A549 treated with CORT108297 at 1 μM for 4 hours (cell line): Measurements from ENCODE around the gene KCNK6. TPM values are rescaled to one million over a fixed set of nuclear protein-coding genes. Genes with fewer than 3 reads are reported as not detected.

Experiments used
- total RNA-seq: library from RNA; stranded (reverse); fragments of 200-300 nt; extraction: Qiagen RNA extraction; gene quantifications from 5 replicates; pipeline ENCODE4 v1.2.3, GENCODE V29; 2022

Gene KCNK6
- total RNA-seq: 4.5 to 6.1 TPM (median 5.4 TPM) in 5 replicates

DNA sequence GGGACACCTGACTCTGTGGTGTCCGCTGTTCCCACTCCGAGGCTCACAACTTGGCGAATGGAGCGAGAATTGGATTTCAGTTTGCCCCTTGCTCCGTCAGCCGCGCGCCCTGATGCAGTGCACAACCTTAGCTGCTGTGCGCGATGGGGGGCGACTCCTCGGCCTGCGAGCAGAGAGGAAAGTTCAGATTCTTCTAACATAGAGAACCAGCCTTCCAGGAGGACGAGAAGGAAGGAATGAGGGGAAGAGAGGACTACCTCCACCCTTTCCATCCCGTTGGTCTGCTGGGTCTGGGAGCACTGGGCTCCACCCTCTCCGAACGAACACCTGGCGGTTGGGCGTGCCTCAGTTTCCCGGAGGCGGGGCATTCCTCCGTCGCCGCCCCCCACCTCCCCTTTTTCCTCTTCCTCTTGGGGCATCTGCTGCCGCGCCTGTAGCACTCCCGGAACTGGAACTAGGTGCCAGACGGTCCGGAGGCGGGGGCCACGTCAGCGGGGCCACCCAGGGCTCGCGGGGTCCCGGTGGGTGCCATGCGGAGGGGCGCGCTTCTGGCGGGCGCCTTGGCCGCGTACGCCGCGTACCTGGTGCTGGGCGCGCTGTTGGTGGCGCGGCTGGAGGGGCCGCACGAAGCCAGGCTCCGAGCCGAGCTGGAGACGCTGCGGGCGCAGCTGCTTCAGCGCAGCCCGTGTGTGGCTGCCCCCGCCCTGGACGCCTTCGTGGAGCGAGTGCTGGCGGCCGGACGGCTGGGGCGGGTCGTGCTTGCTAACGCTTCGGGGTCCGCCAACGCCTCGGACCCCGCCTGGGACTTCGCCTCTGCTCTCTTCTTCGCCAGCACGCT lies at the start of gene KCNK6:
KCNK6 (plus strand) TSS at position 425 of the 838 bp plus-strand sequence; CDS start at position 531, 106 bp downstream.

DNA sequence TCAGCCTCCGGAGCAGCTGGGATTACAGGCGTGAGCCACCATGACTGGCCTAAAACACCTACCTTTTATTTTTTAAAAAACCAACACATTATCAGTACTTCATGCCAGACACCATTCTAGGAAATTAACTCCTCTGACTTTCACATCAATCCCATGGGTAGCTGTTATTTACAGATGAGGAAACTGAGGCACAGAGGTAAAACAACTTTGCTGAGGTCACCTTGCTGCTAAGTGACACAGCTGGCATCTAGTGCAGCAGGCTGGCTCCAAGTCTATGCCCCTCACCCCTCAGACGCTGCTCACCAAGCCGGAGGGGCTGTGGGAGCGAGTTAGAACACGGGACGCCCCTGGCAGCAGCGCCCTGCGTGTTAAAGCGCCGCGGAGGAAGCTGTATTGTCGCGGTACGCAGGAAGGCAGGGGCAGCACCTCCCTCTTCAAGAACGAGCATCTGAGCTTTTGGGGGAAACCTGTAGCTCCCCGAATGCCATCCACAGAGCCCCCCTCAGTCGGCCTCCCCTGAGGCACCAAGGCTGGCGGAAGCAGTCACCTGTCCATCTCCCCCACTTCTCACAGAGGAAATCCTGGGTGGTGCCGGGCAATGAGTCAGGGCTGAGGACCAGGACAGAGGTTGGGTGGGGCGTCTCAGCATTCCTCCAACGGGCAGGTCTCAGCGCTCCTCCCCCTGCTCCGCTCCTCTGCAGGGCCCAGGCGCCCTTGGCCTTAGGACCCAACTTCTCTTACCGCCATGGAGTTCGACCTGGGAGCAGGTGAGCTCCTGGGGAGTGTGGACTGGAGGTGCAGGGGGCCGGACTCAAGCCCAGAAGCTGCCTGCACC lies 15.9 kb upstream of the KCNK6 start, which contains the start of gene C19orf33:
C19orf33 (plus strand) TSS at position 735 of the 835 bp plus-strand sequence; CDS start at position 746, 11 bp downstream.

DNA sequence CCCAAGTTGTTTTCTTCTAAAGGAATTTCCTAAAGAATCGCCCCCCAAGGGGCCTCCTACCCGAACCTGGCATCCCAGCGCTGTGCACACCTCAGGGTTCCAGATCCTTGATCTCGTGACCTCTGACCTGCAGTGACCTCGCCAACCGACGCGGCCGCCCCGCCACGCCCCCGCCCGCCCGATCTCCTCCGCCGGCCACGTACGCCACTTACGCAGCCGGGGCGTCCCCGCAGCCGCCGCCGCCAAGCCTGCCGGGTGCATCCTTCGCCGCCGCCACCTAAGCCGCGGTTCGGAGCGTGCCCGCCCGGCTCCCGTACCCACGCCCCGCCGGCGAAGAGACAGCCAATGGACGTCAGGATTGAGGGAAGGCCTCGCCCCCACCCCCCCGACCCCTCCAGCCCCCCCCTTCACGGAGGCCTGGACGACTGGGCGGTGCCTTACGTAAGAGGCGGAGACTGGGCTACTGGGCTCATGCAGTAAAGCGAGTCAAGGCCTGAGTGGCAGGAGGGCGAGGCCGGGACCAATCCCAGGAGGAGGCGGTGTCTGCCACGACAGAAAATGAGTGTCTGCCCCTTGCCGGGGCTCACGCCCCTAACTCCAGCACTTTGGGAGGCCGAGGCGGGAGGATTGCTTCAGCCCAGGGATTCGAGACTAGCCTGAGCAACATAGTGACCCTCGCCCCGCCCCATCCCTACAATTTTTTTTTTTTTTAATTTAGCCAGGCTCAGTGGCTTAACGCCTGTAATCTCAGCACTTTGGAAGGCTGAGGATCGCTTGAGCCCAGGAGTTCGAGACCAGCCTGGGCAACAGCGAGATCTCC lies 3.8 kb upstream of the KCNK6 start, which contains the start of gene YIF1B:
YIF1B (minus strand) TSS at position 291 of the 820 bp plus-strand sequence; CDS start at position 261, 30 bp downstream.

DNA sequence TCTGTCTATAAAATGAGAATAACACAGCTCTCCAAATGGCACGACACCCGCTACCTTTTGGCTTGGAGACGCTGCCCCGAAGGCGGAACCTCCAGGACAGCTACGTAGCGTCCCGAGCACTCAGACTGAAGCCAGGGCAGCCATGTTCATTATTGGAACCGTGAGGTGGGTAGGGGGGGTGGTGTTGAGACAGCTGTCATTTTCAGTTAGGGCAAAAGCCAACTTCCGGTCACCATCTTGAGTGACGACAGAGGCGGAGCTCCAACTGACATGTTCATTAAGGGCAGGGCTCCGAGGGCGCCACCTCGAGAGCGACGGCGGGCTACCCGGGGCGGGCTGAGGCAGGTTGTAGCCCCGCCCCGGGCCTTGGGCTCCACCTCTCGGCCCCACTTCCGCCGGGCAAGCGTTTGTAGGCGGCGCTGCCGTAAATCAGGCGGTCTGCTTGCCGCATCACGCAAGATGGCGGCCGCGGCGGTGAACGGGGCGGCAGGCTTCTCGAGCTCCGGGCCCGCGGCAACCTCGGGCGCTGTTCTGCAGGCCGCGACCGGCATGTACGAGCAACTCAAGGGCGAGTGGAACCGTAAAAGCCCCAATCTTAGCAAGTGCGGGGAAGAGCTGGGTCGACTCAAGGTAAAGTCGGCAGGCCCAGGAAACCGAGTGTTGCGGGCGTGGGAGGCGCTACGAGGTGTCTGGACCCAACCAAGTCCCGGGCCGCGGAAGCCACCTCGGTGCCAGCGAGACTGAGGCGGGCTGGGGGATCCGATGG lies 54.9 kb downstream of the KCNK6 start, which contains the start of gene PSMD8:
PSMD8 (plus strand) TSS at position 240 of the 766 bp plus-strand sequence; CDS start at position 271, 31 bp downstream.

Other genes starting within 250 kb of the KCNK6 start
- 3.6 to 4.8 TPM (median 4.3 TPM) in 5 replicates for gene DPF1, start 95.6 kb upstream of the KCNK6 start, total RNA-seq
- 107 to 143 TPM (median 132 TPM) in 5 replicates for gene PPP1R14A, start 63.5 kb upstream of the KCNK6 start, total RNA-seq
- gene SPINT2, start 55.3 kb upstream of the KCNK6 start, total RNA-seq: 278 to 405 TPM (median 364 TPM) in 5 replicates
- 609 to 811 TPM (median 753 TPM) in 5 replicates for gene C19orf33, start 15.6 kb upstream of the KCNK6 start, total RNA-seq
- gene YIF1B, start 3.9 kb upstream of the KCNK6 start, total RNA-seq: 98.5 to 140 TPM (median 137 TPM) in 5 replicates
- gene CATSPERG, start 16.0 kb downstream of the KCNK6 start, total RNA-seq: 0.87 to 1.5 TPM (median 1.4 TPM) in 5 replicates
- gene PSMD8, start 54.7 kb downstream of the KCNK6 start, total RNA-seq: 439 to 523 TPM (median 486 TPM) in 5 replicates
- 0.22 to 0.53 TPM (median 0.31 TPM) in 5 replicates for gene GGN, start 68.2 kb downstream of the KCNK6 start, total RNA-seq
- gene SPRED3, start 68.9 kb downstream of the KCNK6 start, total RNA-seq: 1.3 to 2.7 TPM (median 2.3 TPM) in 5 replicates
- gene FAM98C, start 83.2 kb downstream of the KCNK6 start, total RNA-seq: 18.2 to 30.1 TPM (median 26.9 TPM) in 5 replicates
- gene RASGRP4, start 106.4 kb downstream of the KCNK6 start, total RNA-seq: 0.07 to 0.14 TPM (median 0.11 TPM) in 3 of 5 replicates, not detected in the others
- gene RYR1, start 113.8 kb downstream of the KCNK6 start, total RNA-seq: 4.1 to 6.3 TPM (median 4.8 TPM) in 5 replicates